Hindlimb muscle (tissue), 1 donor: Measurements from ENCODE around the gene IMPACT. TPM values are rescaled to one million over a fixed set of nuclear protein-coding genes. Genes with fewer than 3 reads are reported as not detected.
A peak's percentile ranks its signal among the peaks of the same experiment; 100 is the strongest.

Source experiments
- DNase-seq: peaks from one replicate; pipeline ENCODE4 v3.0.0-alpha.2; 2013
- polyA plus RNA-seq: library from polyadenylated mRNA; unstranded; fragments of 120-200 nt; gene quantifications from one replicate; pipeline ENCODE4 v1.2.1, GENCODE V29; 2013; ENCODE audit not compliant: insufficient read length

Gene IMPACT
- polyA plus RNA-seq = 36.6 TPM

GRCh38 chr18:24426398-24427294 lies at the start of gene IMPACT:
Gene IMPACT (plus strand): TSS chr18:24426670. CDS start chr18:24426757, 87 bp downstream.
- DNase-seq = peak; percentile 83

- DNase-seq = no peak
These were observed 47.9 kb upstream of the IMPACT start for GRCh38 chr18:24378598-24378997.

- DNase-seq = no peak
These were observed 46.2 kb upstream of the IMPACT start for GRCh38 chr18:24380163-24380747.

GRCh38 chr18:24381126-24381525 lies 45.3 kb upstream of the IMPACT start:
- no peak for DNase-seq

- DNase-seq = no peak
These were observed 39.8 kb upstream of the IMPACT start for GRCh38 chr18:24386681-24387080.

GRCh38 chr18:24388957-24389356 lies 37.5 kb upstream of the IMPACT start:
- DNase-seq = peak; percentile 25

GRCh38 chr18:24395049-24395795 lies 31.2 kb upstream of the IMPACT start:
- no peak for DNase-seq

GRCh38 chr18:24396082-24396633 lies 30.3 kb upstream of the IMPACT start:
- DNase-seq = no peak

- peak; percentile 74 for DNase-seq
These were observed 29.3 kb upstream of the IMPACT start for GRCh38 chr18:24397131-24397693.

- peak; percentile 91 for DNase-seq
These were observed 28.6 kb upstream of the IMPACT start, which contains the start of gene OSBPL1A for GRCh38 chr18:24397694-24398368. Gene OSBPL1A (minus strand): TSS chr18:24397824. CDS start chr18:24377533, 20,291 bp downstream.

GRCh38 chr18:24398540-24398939 lies 27.9 kb upstream of the IMPACT start:
- DNase-seq = no peak

- DNase-seq = no peak
These were observed 25.9 kb upstream of the IMPACT start for GRCh38 chr18:24400587-24400986.

- DNase-seq = no peak
These were observed 24.2 kb upstream of the IMPACT start for GRCh38 chr18:24402209-24402785.

- DNase-seq = no peak
These were observed 23.4 kb upstream of the IMPACT start for GRCh38 chr18:24403076-24403475.

GRCh38 chr18:24404591-24404990 lies 21.9 kb upstream of the IMPACT start:
- no peak for DNase-seq

GRCh38 chr18:24408496-24408895 lies 18.0 kb upstream of the IMPACT start:
- no peak for DNase-seq

GRCh38 chr18:24413148-24413547 lies 13.3 kb upstream of the IMPACT start:
- DNase-seq = no peak

GRCh38 chr18:24414349-24415003 lies 12.0 kb upstream of the IMPACT start:
- DNase-seq = no peak

GRCh38 chr18:24417480-24417879 lies 9.0 kb upstream of the IMPACT start:
- DNase-seq = no peak

GRCh38 chr18:24420551-24420950 lies 5.9 kb upstream of the IMPACT start:
- no peak for DNase-seq

- DNase-seq = no peak
These were observed 4.6 kb upstream of the IMPACT start for GRCh38 chr18:24421831-24422230.
